CD4-positive, alpha-beta T cell treated with Interleukin-4 for 1 hour (primary cell): ENCODE measurements around the gene MRC1.

ENCODE experiments used
- DNase-seq, 2 donors: peaks; one replicate each; pipeline ENCODE4 v3.0.0-alpha.2; 2020 to 2022

Gene MRC1

GRCh38 chr10:17795813-17796594, 13.1 kb upstream of the MRC1 start:
- DNase-seq, result no peak

GRCh38 chr10:17801507-17801906, 7.6 kb upstream of the MRC1 start:
- DNase-seq, result no peak

GRCh38 chr10:17802350-17802749, 6.8 kb upstream of the MRC1 start:
- no peak for DNase-seq

GRCh38 chr10:17802976-17803375, 6.2 kb upstream of the MRC1 start:
- no peak for DNase-seq

GRCh38 chr10:17805330-17805729, 3.8 kb upstream of the MRC1 start:
- DNase-seq, result no peak

- peak in 1 of 2 donors; percentile 24 for DNase-seq
These were observed 3.1 kb upstream of the MRC1 start for GRCh38 chr10:17805921-17806577.

- no peak for DNase-seq
These were observed 2.2 kb downstream of the MRC1 start for GRCh38 chr10:17811146-17811865.

- DNase-seq, result no peak
These were observed 5.8 kb downstream of the MRC1 start for GRCh38 chr10:17814973-17815372.

- no peak for DNase-seq
These were observed 7.1 kb downstream of the MRC1 start for GRCh38 chr10:17816199-17816598.

GRCh38 chr10:17817316-17817715, 8.2 kb downstream of the MRC1 start:
- DNase-seq, result no peak

- DNase-seq, result no peak
These were observed 8.6 kb downstream of the MRC1 start for GRCh38 chr10:17817790-17818189.

GRCh38 chr10:17819836-17820235, 10.7 kb downstream of the MRC1 start:
- DNase-seq, result no peak

- DNase-seq, result no peak
These were observed 11.8 kb downstream of the MRC1 start for GRCh38 chr10:17820943-17821342.

GRCh38 chr10:17821893-17822292, 12.7 kb downstream of the MRC1 start:
- DNase-seq, result no peak

- DNase-seq, result peak in 1 of 2 donors; percentile 13
These were observed 22.2 kb downstream of the MRC1 start for GRCh38 chr10:17831341-17831740.

GRCh38 chr10:17831896-17832295, 22.7 kb downstream of the MRC1 start:
- DNase-seq, result no peak

GRCh38 chr10:17833656-17834055, 24.5 kb downstream of the MRC1 start:
- no peak for DNase-seq

GRCh38 chr10:17835688-17836087, 26.5 kb downstream of the MRC1 start:
- no peak for DNase-seq

GRCh38 chr10:17836942-17837341, 27.8 kb downstream of the MRC1 start:
- no peak for DNase-seq

GRCh38 chr10:17838080-17838648, 29.0 kb downstream of the MRC1 start:
- DNase-seq, result no peak

GRCh38 chr10:17841050-17841449, 31.9 kb downstream of the MRC1 start:
- no peak for DNase-seq

GRCh38 chr10:17842641-17843040, 33.5 kb downstream of the MRC1 start:
- no peak for DNase-seq

- no peak for DNase-seq
These were observed 38.6 kb downstream of the MRC1 start for GRCh38 chr10:17847585-17848296.
